Measurements from ENCODE around the gene DNAJB4. TPM values are rescaled to one million over a fixed set of nuclear protein-coding genes. Genes with fewer than 3 reads are reported as not detected.

The DNAJB4 gene
- total and polyA plus RNA-seq, 2 of the 13 experiments (the other 11 are each of a cell fraction or from before 2014, with no cell fraction given): 4.4 to 18.6 TPM

DNA sequence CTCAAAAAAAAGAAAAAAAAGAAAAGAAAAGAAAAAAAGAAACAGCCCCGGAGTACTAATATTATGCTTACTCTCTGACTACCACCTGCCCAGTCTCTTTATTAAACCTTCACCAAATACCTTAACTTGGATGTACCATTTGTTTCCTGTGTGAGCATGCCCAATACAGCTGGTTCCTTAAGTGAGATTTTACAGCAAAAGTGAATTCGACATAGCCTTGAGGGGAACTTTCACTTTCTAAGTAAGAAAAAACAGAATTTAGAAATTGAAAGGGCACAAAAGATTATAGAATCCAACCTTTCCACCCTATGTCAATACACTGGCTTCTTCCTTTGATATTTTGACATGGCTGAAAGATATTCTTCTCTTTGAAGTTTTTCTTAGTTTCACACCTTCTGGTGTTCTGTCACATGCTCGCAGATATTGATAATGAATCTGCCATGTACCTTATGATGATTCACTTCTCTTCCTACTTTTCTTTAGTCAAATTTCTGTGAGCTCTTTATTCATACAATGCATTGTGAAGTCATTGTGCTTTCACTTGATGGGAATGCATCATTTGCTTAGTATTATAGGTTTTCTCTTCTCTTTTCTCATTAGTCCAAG lies 35.8 kb downstream of the DNAJB4 start:
- CTCF ChIA-PET (ENCODE audit: low intra/inter-chr PET ratio, low total read pairs): no interaction called here

More for the DNA sequence above, 35.8 kb downstream of the DNAJB4 start:
- no peak for ATAC-seq
- Histone ChIP-seq H3K27me3 (ENCODE audit: control insufficient read depth in 1 of 2, insufficient read depth in 2 of 2, low read length in 2 of 2) (no peaks in the 10 kb centered on the region; a peak in 1 of 5 replicates), H3K27ac (ENCODE audit: extremely low read length, insufficient read depth, low read length) (no peak overlapping the region), H3K9ac (ENCODE audit: insufficient read depth, low read depth, low read length) (no peak overlapping the region), H3K4me2 (ENCODE audit: low read depth, low read length) (no peak overlapping the region), H3K9me3 (ENCODE audit: low read length) (no peaks in the 10 kb centered on the region), H3K79me2 (ENCODE audit: insufficient read depth, low read length) (no peaks in the 10 kb centered on the region), H4K20me1 (ENCODE audit: insufficient read depth, low read length) (no peaks in the 10 kb centered on the region), H3K36me3 (replicated peaks in 1 of 2; ENCODE audit: control insufficient read depth in 1 of 2, insufficient read depth in 2 of 2, low read length in 2 of 2) (no peaks in the 10 kb centered on the region), H3K4me1 (ENCODE audit: insufficient read depth, low read length) (peaks cover 46% of the 10 kb centered on the region), H2AFZ (ENCODE audit: low read length) (no peak overlapping the region), H3K4me3 (replicated peaks in 1 of 3; ENCODE audit: insufficient read depth in 1 of 3, low read depth in 2 of 3, low read length in 3 of 3) (no peak overlapping the region)
- no peak for DNase-seq (ENCODE audit: low spot score)
- TF ChIP-seq ATF4 (CRISPR knock-in tag; IDR thresholded peaks at IDR 0.05): no peak
- no peak for TF ChIP-seq ZNF639 (CRISPR knock-in tag; conservative IDR thresholded peaks at IDR 0.05)
- TF ChIP-seq, protein P1, sequence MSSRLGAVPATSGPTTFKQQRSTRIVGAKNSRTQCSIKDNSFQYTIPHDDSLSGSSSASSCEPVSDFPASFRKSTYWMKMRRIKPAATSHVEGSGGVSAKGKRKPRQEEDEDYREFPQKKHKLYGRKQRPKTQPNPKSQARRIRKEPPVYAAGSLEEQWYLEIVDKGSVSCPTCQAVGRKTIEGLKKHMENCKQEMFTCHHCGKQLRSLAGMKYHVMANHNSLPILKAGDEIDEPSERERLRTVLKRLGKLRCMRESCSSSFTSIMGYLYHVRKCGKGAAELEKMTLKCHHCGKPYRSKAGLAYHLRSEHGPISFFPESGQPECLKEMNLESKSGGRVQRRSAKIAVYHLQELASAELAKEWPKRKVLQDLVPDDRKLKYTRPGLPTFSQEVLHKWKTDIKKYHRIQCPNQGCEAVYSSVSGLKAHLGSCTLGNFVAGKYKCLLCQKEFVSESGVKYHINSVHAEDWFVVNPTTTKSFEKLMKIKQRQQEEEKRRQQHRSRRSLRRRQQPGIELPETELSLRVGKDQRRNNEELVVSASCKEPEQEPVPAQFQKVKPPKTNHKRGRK (CRISPR knock-in tag; IDR thresholded peaks at IDR 0.05): no peak
- TF ChIP-seq SNAI1 (CRISPR knock-in tag; IDR thresholded peaks at IDR 0.05; ENCODE audit: borderline replicate concordance): no peak
- no peak for TF ChIP-seq ZNF484 (CRISPR knock-in tag; IDR thresholded peaks at IDR 0.05; ENCODE audit: borderline replicate concordance, low read depth)
- TF ChIP-seq ZNF777 (CRISPR knock-in tag; IDR thresholded peaks at IDR 0.05): no peak
- no peak for TF ChIP-seq ONECUT2 (CRISPR knock-in tag; IDR thresholded peaks at IDR 0.05)
- no peak for TF ChIP-seq ZSCAN21 (CRISPR knock-in tag; IDR thresholded peaks at IDR 0.05; ENCODE audit: borderline replicate concordance)
- no peak for TF ChIP-seq ARNT2 (CRISPR knock-in tag; IDR thresholded peaks at IDR 0.05; ENCODE audit: low read depth)
- no peak for TF ChIP-seq ZNF260 (CRISPR knock-in tag; IDR thresholded peaks at IDR 0.05; ENCODE audit: borderline replicate concordance, low read depth)
- no peak for TF ChIP-seq GPN1 (CRISPR knock-in tag; IDR thresholded peaks at IDR 0.05; ENCODE audit: borderline replicate concordance)
- TF ChIP-seq TAF1 (CRISPR knock-in tag; IDR thresholded peaks at IDR 0.05): no peak
- TF ChIP-seq JARID2 (CRISPR knock-in tag; IDR thresholded peaks at IDR 0.05; ENCODE audit: insufficient replicate concordance): no peak
- no peak for TF ChIP-seq ZNF143 (CRISPR knock-in tag; IDR thresholded peaks at IDR 0.05)
- no peak for FAIRE-seq
- POLR2A ChIA-PET: no interaction called here
- BruUV-seq (replicated peaks): no TSS peak
- 60% methylated on average over 3 of the region's 3 CpGs for WGBS (ENCODE audit: low lambda C conversion rate)
- in situ Hi-C loops (cut with HindIII; ENCODE audit: extremely low pct_ligation_motif_present, low pct_unique_long_range_greater_than_20kb) (no loop called here), intact Hi-C loops (cut with micrococcal nuclease; ENCODE audit: unreplicated experiment) (no loop called here)
